NCI-H526 (cell line): ENCODE measurements around the gene ANK2.
"Not testable (repeated sequence)": the region's sequence is repeated elsewhere in the genome, so short reads cannot be mapped to it uniquely, and the experiment has no call there.

Experiments
- DNase-seq, 2 experiments: peaks; one replicate each; lab custom pipeline; 2025; lab: John Stamatoyannopoulos, UW

The ANK2 gene

DNA sequence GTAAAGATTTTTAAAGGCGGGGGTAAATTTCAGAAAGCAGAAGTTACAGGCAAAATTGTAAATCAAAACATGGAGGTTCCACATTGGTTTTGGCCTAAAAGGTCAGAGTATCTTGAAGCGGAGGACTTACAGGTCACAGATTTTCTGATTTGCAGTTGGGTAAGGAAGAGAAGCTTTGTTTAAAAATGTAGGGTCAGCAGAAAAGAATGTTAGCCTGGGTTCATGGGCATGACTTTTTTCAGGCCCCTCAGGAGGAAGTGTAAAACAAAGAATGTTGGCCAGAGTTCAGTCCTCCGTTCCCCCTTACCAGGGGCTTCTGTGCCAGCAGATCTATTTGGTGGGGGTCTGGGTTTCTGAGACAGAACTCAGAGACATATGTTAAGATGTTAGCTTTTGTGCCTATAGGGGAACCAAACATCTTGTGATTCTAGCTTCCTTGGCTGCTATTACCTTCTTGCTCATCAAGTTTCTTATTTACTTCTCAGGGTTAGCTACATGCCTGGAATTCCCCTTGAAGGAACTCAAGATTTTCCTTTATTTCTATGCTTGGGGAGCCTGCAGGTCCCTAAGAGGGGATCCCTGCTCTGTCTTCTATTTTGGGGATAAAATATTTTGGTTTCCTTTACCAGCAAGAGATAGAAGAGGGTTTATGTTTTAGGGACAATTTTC, 160.3 kb downstream of the ANK2 start:
- DNase-seq, result no peak

DNA sequence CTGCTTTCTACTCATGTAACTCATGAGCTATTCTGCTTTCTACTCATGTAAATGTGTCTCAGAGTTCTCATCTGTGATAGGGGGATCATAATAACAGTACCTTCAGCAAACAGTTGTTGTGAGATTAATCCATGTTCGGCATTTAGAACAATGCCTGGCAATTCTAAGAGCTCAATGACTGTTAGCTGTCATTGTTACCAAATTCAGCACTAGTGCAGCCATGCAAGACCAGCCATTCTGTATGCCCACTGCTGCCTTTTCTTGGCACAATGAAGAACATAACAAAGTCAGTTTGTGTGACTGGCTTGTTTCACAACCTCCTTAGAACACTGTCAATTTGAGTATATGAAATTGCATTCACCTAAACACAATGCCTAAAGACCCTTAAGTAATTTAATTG, 163.2 kb downstream of the ANK2 start:
- no peak for DNase-seq

DNA sequence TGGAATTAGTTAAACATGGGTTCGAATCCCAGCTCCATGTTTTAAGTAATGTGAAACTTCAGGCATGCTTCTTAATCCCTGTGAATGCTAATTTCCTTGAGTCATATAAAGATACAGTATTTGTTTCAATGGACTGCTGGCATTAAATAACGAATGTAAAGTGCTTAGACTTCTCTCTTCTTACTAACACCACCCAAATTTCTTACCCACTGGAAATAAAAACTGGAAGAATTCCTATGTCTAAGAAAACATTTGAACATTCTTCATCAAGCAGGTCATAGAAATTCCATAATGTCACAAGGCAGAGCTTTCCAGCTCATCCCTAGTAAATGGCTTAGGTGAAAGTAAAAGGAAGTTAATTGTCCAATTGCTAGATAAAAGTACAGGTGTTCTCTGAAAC, 172.5 kb downstream of the ANK2 start:
- no peak for DNase-seq

DNA sequence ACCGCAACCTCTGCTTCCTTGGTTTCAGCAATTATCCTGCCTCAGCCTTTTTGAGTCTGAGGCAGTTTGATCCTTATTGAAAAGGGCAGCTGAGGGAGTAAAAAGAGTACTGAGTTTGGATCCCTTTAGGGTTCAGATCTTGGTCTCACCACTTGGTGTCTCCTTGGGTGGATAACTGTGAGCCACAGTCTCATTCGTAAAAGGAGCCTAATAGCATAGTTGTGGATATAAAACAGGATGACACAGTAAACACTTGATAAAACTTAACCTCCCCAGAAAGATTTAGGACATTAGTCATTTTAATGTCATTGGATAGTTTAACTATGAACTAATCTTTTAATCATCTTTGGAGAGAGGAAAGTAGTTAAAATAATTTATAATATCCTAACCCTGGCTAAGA, 173.0 kb downstream of the ANK2 start:
- DNase-seq, result no peak

DNA sequence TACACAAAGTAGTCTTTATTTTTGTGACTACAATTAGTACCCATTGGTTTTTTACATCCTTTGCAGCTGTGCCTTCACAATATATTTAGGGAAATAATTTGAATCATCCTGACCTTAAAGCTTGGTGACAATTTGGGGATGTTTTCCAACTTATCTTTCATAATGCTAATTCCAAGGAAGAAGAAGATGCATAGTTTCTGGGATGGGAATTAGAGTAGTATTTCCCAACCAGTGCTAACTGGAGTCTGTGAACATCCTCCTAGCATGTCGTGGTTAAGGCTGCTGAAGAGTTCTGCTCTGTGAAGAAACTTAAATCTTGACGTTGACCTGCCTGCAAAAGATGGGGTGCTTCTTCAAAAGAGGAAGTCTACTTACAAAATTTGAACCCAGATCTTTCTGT, 173.5 kb downstream of the ANK2 start:
- no peak for DNase-seq

DNA sequence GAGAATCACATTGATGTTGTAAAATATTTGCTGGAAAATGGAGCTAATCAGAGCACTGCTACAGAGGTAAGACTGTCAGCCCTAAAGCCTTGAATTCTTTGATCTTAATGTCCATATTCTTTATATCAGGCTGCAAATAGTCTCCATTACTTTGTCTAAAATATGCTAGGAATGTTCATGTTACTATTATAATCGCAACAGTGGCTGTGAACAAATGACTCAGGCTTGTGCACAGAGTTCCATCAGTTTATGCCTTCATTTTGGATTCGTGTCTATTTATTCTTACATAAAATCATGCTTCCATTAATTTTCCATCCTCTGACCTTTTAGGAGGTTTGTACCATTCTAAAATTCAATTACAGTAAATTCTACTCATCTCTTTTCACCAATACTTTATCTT, 182.7 kb downstream of the ANK2 start:
- DNase-seq, result no peak

DNA sequence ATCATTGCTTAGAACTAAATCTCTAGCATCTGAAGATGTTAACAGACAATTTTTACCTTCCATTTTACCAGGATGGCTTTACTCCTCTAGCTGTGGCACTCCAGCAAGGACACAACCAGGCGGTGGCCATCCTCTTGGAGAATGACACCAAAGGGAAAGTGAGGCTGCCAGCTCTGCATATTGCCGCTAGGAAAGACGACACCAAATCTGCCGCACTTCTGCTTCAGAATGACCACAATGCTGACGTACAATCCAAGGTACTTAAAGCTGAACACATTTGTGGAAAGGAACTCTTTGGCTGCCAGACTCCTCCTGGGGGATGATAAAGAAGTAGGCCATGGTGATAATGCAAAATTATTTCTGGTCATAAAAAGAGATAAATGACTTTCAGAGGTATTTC, 187.5 kb downstream of the ANK2 start:
- DNase-seq, result no peak

DNA sequence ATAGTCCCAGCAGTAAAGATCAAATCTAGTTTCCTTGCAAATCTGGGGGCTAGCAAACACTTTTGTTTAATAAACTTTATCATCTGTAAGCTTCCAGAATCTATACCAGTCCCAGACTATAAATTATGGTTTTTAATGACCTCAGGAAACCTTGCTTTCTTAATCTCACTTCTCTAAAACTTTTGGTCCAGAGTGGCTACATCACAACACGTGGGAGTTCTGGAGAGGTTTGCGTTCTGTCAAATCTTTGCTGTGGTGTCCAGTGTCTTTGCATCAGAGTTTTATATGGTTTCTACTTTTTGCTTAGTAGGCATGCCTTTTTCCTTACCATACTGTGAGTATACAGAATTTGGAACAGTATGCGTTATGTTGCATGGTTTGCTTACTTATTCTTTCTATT, 193.9 kb downstream of the ANK2 start:
- no peak for DNase-seq

DNA sequence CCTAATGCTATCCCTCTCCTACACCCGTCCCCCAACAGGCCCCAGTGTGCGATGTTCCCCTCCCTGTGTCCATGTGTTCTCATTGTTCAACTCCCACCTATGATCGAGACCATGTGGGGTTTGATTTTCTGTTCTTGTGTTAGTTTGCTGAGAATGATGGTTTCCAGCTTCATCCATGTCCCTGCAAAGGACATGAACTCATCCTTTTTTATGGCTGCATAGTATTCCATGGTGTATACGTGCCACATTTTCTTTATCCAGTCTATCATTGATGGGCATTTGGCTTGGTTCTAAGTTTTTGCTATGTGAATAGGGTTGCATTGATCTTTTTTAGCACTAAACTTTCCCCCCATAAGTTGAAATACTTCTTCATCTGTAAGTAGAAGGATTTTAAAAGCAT, 195.3 kb downstream of the ANK2 start:
- not testable (repeated sequence) for DNase-seq

DNA sequence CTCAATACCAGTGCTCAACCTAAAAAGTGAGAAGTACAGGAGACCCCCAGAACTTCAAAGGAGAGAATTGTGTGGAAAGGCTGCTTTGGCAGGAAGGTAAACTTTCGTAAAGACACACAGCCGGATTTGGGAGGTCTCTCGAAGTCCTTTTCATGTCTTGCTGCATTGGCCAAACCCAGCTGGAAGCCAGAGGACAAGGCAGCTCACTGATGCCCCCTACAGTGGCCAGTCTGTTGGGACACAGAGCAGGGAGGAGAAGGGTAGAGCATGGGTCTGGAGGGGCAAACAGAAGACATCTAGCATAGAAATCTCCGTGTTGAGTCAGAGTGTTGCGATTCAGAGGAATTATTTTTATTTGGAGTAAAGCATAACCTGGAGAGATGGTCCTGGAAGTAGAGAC, 198.9 kb downstream of the ANK2 start:
- peak in 1 of 2 experiments; percentile 15 for DNase-seq

DNA sequence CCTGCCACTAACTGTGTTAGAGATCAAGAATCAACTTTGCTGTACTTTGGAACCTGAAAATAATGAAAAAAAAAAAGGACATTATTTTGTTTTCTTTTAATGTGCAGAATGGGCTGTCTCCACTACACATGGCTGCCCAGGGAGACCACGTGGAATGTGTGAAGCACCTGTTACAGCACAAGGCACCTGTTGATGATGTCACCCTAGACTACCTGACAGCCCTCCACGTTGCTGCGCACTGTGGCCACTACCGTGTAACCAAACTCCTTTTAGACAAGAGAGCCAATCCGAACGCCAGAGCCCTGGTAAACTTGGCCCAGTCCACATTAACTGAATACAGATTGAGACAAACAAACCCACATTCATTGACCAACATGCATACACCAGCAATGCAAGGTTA, 206.2 kb downstream of the ANK2 start:
- no peak for DNase-seq

DNA sequence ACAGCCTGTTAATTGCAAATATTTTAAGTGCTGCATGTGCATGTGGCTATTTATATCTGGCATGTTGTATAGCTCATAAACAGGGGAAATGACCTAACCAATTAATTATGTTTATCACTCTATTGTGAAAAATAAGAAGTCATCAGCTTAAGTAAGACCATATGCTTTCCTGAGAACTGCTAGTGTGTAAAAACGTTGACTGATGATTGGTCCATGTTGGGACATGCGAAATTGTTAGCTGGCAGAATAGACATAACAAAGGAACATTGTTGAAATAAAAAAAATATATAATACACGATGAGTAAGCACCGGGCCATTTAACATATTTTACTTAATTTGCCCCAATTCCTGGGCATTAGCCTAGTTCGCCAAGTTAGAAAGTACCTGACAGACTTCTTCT, 207.5 kb downstream of the ANK2 start:
- DNase-seq, result no peak

DNA sequence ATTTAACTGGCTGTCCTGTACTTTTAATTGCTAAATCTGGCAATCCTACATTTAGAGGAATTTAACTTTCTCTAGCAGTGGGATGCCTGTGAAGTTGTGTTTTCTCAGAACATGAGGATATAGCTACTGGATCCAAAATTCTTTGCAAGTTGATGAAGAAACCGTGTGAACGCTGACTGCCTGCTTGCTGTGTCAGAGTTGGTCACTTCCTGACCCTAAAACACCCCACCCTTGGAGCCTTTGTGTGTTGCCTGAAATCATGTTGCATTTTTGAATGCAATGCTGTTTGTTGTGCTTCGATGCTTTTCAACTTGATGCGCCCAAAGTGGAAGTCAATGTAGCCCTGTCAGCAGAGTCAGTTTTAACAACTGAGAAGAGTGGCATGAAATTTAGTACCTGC, 211.2 kb downstream of the ANK2 start:
- no peak for DNase-seq

DNA sequence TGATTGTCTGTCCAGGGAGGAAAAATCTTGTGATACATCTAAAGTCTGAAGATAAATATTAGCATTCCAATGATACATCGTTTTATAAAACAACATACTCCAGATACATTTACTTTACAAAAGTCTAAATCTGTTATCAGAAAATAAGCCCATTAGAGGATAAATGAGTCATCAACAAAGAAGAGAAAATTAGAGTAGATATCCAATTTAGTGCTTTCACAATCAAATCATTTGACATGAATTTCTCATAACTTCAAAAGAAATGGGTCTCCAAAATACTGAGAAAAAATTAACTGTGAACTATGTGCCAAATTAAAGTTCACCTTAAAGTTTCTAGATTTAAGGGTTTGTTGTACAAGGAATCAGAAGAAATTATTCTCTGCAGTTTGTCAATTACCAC, 213.8 kb downstream of the ANK2 start:
- DNase-seq, result no peak

DNA sequence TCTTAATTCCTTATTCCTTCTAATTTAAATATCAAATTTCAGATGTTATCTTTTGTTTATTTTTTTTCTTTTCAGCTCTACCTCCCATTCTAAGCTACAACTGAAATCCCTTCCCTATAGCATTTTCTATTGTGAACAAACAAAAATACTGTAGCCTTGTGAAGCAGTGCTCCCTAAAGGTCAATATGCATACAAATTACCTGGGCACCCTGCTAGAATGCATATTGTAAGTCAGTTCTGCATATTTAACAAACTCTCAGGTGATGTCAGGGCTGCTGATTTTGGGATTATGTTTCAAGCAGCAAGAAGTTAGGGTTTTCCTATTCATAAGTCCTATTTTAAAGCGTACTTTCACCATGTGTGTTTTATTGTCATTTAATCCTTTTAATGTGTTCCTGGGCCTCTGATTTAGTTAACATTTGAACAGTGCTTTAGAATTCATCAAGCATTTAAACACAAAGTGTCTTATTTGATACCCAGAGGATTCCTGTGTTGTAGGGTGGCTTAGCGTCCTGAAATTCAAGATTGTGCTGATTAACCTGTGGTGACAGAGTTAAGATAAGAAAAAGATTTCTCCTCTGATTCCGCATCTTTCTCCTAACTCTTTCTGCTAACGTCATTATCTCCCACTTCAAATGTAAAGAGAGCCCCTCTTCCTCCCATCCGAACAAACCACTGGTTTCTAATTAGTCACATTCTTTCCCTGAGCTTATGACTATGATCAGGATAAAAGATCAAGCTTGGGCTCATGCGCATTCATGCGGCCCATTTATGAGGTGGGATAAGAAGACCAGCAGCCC, 221.3 kb downstream of the ANK2 start:
- DNase-seq, result peak in 1 of 2 experiments; percentile 11

DNA sequence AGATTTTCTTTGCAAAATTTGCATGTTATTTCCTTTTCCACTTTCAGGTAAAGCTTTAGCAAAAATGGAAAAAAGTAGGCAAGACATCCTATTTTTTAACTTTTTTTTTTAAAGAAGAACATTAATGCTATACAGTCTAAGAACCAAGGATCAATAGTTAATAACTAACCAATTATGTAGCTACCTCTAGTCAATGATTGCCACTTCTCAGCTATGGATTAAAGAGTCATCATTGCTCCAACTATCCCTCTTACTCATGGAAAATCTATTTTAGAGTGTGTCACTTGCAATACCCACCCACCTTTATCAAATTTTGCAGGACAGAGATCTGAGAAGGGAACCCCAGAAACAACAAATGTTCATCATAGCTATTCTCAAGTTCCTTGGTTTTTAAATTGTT, 223.1 kb downstream of the ANK2 start:
- no peak for DNase-seq

DNA sequence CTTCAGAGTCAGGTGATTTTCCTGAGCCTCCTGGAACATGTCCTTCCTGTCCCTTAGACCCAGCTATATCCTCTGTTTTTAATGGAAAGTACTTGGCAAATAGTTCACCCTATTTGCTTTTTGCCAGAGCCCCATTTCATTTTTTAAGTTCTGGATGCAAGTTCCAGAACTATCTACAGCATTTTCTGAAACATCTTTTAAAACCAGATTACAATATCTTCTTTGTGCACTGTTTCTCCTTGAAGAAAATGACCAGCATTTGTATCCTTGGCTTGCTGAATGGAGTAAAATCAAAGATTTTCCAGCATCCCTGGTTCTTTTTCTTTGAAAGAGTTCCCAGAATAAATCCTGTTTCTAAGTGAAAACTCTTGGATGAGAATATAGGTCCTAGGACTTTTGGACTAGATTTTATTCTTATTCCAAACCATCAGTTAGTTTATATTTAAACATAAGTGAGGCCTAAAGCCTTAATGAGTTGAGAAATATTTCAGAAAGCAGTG, 224.3 kb downstream of the ANK2 start:
- DNase-seq, result no peak

DNA sequence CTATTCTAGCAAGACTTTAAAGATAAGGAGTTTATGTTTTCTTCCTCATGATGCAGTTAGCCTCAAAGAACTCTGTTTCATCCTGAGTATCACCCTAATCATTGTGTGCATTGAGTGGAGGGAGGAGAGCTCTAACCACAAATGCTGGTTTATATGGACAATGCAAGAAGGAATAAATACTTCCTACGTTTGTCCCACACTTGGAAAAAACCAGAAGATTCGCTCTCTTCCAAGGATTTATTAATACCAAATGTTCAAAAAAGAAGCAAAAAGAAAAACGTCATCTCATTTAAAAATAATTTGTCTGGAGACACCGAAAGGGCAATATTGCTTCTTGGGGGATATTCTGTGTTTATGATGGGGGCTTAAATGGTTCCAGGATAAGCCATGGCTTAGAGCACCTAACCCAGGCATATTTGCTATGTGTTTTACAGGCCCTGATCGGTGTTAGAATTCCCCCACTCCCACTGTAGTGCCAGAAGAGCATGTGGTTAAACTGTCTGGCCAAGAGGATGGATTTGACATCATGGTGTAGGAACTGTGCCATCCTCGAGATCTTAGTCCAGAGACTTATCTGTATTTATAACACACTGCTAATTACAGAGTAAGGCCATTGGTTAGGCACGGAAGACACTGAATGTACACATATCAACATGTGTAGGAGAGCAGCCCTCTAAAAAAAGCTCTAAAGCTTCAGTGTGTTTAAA, 227.2 kb downstream of the ANK2 start:
- DNase-seq, result no peak

DNA sequence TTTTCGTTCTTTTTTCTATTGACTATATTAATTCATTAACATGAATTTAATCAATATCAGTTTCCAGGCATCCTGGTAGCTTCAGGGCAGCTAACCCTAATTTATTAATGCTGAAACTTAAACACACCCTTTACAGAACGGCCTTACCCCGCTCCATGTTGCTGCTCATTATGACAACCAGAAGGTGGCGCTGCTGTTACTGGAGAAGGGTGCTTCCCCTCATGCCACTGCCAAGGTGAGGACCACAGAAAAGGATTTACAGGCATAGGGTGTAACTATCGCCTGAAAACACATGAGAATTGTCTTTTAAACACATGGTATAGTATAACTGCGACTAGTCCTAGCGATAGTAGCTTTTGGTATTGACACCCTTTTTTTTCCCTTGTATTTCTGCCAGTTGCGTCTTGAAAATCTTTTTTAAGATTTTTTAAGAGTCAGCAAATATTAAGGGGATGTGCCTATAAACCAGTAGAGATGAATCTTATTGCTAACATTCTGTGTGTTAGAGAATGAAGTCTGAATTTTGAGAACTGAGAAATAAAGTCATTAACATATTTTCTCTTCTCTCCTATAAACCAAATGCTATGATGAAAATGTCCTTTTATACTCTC, 229.0 kb downstream of the ANK2 start:
- peak; percentile 50 to 81 for DNase-seq

DNA sequence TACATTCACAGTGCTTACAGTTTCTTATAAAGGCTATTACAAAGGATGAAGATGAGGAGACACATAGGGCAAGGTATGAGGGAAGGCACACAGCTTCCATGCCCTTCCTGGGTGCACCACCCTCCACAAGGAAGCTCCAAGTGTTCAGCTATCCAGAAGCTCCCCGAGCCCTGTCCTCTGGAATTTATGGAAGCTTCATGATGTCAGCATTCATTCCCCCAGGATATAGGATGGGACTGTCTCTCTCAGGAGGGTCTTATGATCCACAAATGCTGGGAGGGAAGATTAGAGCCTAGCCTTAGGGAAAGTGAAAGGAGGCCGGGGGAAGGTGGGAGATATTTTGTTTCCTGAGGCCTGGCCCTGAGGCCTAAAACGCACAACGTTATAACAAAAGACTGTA, 236.0 kb downstream of the ANK2 start:
- no peak for DNase-seq

DNA sequence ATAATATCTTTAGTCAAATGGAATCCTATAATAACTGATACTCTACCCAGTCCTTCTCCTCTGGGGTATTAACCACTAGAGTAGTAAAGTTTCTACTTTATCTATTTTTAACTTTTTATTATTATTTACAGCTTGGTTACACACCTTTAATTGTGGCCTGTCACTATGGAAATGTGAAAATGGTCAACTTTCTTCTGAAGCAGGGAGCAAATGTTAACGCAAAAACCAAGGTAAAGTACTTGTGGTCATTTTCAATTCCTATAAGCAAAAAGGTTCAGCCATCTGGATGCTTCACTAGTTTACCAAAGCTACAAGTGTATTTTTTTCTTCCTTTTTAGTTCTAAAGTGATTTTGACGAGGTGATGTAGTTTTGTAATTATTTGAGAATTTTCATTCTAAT, 238.8 kb downstream of the ANK2 start:
- DNase-seq, result no peak

DNA sequence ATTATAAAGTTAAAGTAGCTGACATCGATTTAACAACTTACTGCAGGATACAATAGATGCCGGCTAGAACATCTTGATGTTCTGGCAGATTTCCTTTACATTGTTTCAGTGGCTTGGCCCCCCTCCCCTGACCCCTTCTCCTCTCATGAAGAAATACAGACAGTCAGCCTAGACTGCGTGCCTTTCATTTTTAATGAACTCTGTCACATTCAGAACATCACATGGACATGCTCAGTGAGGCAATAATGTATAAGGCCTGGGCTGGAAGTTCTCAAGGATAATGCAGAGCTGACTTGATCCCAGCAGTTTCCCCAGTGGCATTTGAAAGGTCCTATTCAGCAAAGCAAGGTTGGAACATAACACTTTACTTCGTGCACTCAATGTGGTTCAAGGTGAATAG, 239.2 kb downstream of the ANK2 start:
- no peak for DNase-seq

DNA sequence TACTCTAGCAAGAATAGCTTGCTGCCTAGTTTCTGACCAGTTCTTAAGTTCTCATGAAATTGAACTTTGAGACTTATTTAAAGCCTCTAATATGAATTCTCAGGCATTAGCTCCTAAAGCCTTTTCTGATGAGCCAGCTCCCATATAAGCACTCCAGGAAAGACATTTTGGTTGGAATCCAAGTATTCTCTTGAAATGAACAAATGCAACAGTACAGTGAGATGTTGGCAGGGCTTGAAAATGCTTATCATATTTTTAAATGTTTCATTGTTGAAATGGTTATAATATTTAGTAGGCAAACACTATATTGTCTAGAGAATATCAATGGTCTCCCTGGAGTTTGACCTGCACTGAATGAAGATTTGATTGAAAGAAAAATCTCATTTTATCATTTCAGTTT, 240.3 kb downstream of the ANK2 start:
- DNase-seq, result no peak
